ENCODE results near the gene DDR2.
"Not testable (repeated sequence)": the region's sequence is repeated elsewhere in the genome, so short reads cannot be mapped to it uniquely, and the experiment has no call there.

The DDR2 gene

GRCh38 chr1:162726555-162726954 is 94.3 kb downstream of the DDR2 start:
- DNase-seq (no peak), ATAC-seq (no peak)
- peaks cover 3% of the 10 kb centered on the region for H3K9me3 Mint-ChIP-seq
- no peaks in the 10 kb centered on the region for H3K36me3 Mint-ChIP-seq (ENCODE audit: low read depth)
- no peak overlapping the region for H3K4me3 Mint-ChIP-seq
- H3K4me1 Mint-ChIP-seq: no peaks in the 10 kb centered on the region
- no peak overlapping the region for H3K27ac Mint-ChIP-seq
- H3K27me3 Mint-ChIP-seq: no peaks in the 10 kb centered on the region

- H3K36me3 Mint-ChIP-seq (ENCODE audit: low read depth): not testable (repeated sequence)
Observed at GRCh38 chr1:162727493-162727892, 95.2 kb downstream of the DDR2 start.

GRCh38 chr1:162728573-162728972 is 96.3 kb downstream of the DDR2 start:
- Mint-ChIP-seq H3K27ac (no peak overlapping the region), H3K9me3 (peaks cover 3% of the 10 kb centered on the region), H3K36me3 (ENCODE audit: low read depth) (no peaks in the 10 kb centered on the region), H3K27me3 (no peaks in the 10 kb centered on the region), H3K4me3 (no peak overlapping the region), H3K4me1 (no peaks in the 10 kb centered on the region)
- ATAC-seq (no peak), DNase-seq (no peak)

More at GRCh38 chr1:162727493-162727892, 95.2 kb downstream of the DDR2 start:
- H3K4me1 Mint-ChIP-seq, DNase-seq, H3K27ac Mint-ChIP-seq, H3K4me3 Mint-ChIP-seq, H3K27me3 Mint-ChIP-seq, H3K9me3 Mint-ChIP-seq, ATAC-seq: not testable (repeated sequence)

GRCh38 chr1:162729195-162729774 is 97.0 kb downstream of the DDR2 start:
- not testable (repeated sequence) for H3K4me3 Mint-ChIP-seq; H3K27me3 Mint-ChIP-seq; H3K9me3 Mint-ChIP-seq; H3K27ac Mint-ChIP-seq; H3K36me3 Mint-ChIP-seq (ENCODE audit: low read depth); H3K4me1 Mint-ChIP-seq; DNase-seq; ATAC-seq

- no peak for DNase-seq
- H3K27ac Mint-ChIP-seq: no peak overlapping the region
- no peaks in the 10 kb centered on the region for H3K9me3 Mint-ChIP-seq
- no peak for ATAC-seq
- no peaks in the 10 kb centered on the region for H3K4me1 Mint-ChIP-seq
- H3K36me3 Mint-ChIP-seq (ENCODE audit: low read depth): no peaks in the 10 kb centered on the region
- H3K4me3 Mint-ChIP-seq: no peak overlapping the region
- no peaks in the 10 kb centered on the region for H3K27me3 Mint-ChIP-seq
Observed at GRCh38 chr1:162732094-162732493, 99.8 kb downstream of the DDR2 start.

GRCh38 chr1:162732566-162733335 is 100.5 kb downstream of the DDR2 start:
- Mint-ChIP-seq H3K4me3 (no peak overlapping the region), H3K27me3 (no peaks in the 10 kb centered on the region), H3K36me3 (ENCODE audit: low read depth) (no peaks in the 10 kb centered on the region), H3K4me1 (no peaks in the 10 kb centered on the region), H3K9me3 (no peaks in the 10 kb centered on the region), H3K27ac (no peak overlapping the region)
- ATAC-seq (no peak), DNase-seq (no peak)

GRCh38 chr1:162733336-162733590 is 101.0 kb downstream of the DDR2 start:
- Mint-ChIP-seq H3K27me3 (no peaks in the 10 kb centered on the region), H3K4me3 (no peak overlapping the region), H3K4me1 (no peaks in the 10 kb centered on the region), H3K27ac (no peak overlapping the region), H3K36me3 (ENCODE audit: low read depth) (no peaks in the 10 kb centered on the region), H3K9me3 (no peaks in the 10 kb centered on the region)
- no peak for ATAC-seq
- no peak for DNase-seq

- H3K4me3 Mint-ChIP-seq: no peak overlapping the region
- ATAC-seq (no peak), DNase-seq (no peak)
- no peaks in the 10 kb centered on the region for H3K27me3 Mint-ChIP-seq
- H3K27ac Mint-ChIP-seq: no peak overlapping the region
- H3K36me3 Mint-ChIP-seq (ENCODE audit: low read depth): no peaks in the 10 kb centered on the region
- H3K9me3 Mint-ChIP-seq: no peaks in the 10 kb centered on the region
- no peaks in the 10 kb centered on the region for H3K4me1 Mint-ChIP-seq
Observed at GRCh38 chr1:162734047-162734446, 101.8 kb downstream of the DDR2 start.

GRCh38 chr1:162736184-162736583 is 103.9 kb downstream of the DDR2 start:
- Mint-ChIP-seq H3K27me3 (no peaks in the 10 kb centered on the region), H3K9me3 (no peaks in the 10 kb centered on the region), H3K4me3 (no peak overlapping the region), H3K36me3 (ENCODE audit: low read depth) (no peaks in the 10 kb centered on the region), H3K4me1 (no peaks in the 10 kb centered on the region), H3K27ac (no peak overlapping the region)
- ATAC-seq: no peak
- DNase-seq: no peak

- H3K9me3 Mint-ChIP-seq: no peaks in the 10 kb centered on the region
- no peak for ATAC-seq
- H3K27me3 Mint-ChIP-seq: no peaks in the 10 kb centered on the region
Observed at GRCh38 chr1:162736633-162737067, 104.4 kb downstream of the DDR2 start.

GRCh38 chr1:162740755-162741154 is 108.5 kb downstream of the DDR2 start:
- DNase-seq (no peak), ATAC-seq (no peak)
- no peaks in the 10 kb centered on the region for H3K27me3 Mint-ChIP-seq
- no peaks in the 10 kb centered on the region for H3K4me1 Mint-ChIP-seq
- no peak overlapping the region for H3K27ac Mint-ChIP-seq
- H3K4me3 Mint-ChIP-seq: no peak overlapping the region
- H3K36me3 Mint-ChIP-seq (ENCODE audit: low read depth): no peaks in the 10 kb centered on the region
- H3K9me3 Mint-ChIP-seq: no peaks in the 10 kb centered on the region

More at GRCh38 chr1:162736633-162737067, 104.4 kb downstream of the DDR2 start:
- H3K36me3 Mint-ChIP-seq (ENCODE audit: low read depth): no peaks in the 10 kb centered on the region
- DNase-seq: no peak
- H3K4me3 Mint-ChIP-seq: no peak overlapping the region
- H3K27ac Mint-ChIP-seq: no peak overlapping the region
- no peaks in the 10 kb centered on the region for H3K4me1 Mint-ChIP-seq

- Mint-ChIP-seq H3K36me3 (ENCODE audit: low read depth) (no peaks in the 10 kb centered on the region), H3K4me3 (no peak overlapping the region), H3K27ac (no peak overlapping the region), H3K27me3 (no peaks in the 10 kb centered on the region), H3K4me1 (no peaks in the 10 kb centered on the region), H3K9me3 (no peaks in the 10 kb centered on the region)
- ATAC-seq (no peak), DNase-seq (no peak)
Observed at GRCh38 chr1:162741574-162741973, 109.3 kb downstream of the DDR2 start.

GRCh38 chr1:162746264-162746942 is 114.1 kb downstream of the DDR2 start:
- not testable (repeated sequence) for H3K27ac Mint-ChIP-seq; DNase-seq; H3K4me1 Mint-ChIP-seq; H3K36me3 Mint-ChIP-seq (ENCODE audit: low read depth); H3K9me3 Mint-ChIP-seq; H3K27me3 Mint-ChIP-seq; H3K4me3 Mint-ChIP-seq; ATAC-seq

GRCh38 chr1:162753001-162753658 is 120.9 kb downstream of the DDR2 start:
- DNase-seq: no peak
- Mint-ChIP-seq H3K27ac (no peak overlapping the region), H3K4me1 (no peaks in the 10 kb centered on the region)

More at GRCh38 chr1:162753001-162753658, 120.9 kb downstream of the DDR2 start:
- ATAC-seq: no peak
- Mint-ChIP-seq H3K36me3 (ENCODE audit: low read depth) (no peaks in the 10 kb centered on the region), H3K27me3 (peaks cover 2% of the 10 kb centered on the region), H3K4me3 (no peak overlapping the region), H3K9me3 (no peaks in the 10 kb centered on the region)

Measured in activated naive CD8-positive, alpha-beta T cell treated with anti-CD3 and anti-CD28 coated beads, Interleukin-2, amount 50 U/mL, for 24 hours (primary cell).